GM19099 (cell line): ENCODE results near the gene CYP1B1.

ENCODE experiments used
- POLR2A ChIP-seq: IDR thresholded peaks from 3 replicates; pipeline ENCODE4 v1.6.1; 2011; ENCODE audit warnings: low read depth; ENCODE audit not compliant: insufficient read length; ENCODE audit errors: extremely low read depth

CYP1B1 gene

DNA sequence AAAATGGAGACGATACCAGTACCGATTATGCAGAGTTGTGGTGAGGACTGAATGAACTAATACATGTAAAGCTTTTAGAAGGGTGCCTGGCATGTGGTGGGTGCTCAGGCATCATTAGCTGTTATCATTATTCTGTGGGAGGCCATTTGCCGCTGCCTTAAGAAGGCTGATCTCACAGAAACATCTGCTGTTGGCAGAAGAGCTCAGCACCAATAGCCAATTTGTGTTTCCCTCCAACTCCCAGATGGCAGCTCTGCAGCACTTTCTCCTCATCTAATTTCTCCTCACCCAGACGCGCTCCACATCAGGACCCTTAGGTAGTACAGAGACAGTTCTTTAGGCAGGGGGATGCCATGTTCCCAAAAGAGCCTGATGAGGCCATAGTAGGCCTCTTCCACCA lies 15.8 kb upstream of the CYP1B1 start:
- TF ChIP-seq POLR2A: no peak

DNA sequence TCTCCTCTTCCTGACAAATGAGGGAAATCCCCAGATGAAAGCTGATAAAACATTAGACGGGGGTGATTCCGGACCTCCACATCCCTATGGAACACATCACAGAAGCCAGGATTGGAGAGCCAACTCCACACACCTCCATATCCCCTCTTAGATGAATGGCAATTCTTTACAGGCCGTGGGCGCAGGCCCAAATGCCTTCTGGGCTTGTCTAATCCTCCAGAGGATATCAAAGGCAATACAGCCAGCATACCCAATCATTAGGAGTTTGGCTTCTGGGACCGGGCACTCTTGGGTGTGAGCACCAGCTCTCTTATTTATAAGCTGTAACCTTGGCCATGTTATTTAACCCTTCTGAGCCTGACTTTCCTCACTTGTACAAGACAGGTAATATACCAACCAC lies 15.0 kb upstream of the CYP1B1 start:
- TF ChIP-seq POLR2A: no peak

DNA sequence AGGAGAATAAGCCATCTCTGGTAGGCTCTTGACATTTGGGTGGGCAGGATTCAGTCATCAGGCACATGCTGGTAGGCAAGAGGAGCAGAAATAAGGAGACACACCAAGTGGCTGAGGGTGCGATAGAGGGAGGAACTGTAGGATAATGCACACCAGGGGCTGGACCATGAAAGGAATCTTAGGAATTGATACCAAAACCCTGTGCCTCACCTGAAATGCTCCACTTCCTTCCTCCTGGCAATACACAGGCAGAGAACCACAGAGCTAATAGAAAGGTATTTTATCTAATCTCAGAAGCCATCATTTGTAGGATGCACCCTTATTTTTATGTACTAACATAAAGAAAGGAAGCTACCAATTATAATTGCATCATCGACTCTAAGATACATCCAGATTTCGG lies 4.4 kb upstream of the CYP1B1 start:
- no peak for TF ChIP-seq POLR2A

DNA sequence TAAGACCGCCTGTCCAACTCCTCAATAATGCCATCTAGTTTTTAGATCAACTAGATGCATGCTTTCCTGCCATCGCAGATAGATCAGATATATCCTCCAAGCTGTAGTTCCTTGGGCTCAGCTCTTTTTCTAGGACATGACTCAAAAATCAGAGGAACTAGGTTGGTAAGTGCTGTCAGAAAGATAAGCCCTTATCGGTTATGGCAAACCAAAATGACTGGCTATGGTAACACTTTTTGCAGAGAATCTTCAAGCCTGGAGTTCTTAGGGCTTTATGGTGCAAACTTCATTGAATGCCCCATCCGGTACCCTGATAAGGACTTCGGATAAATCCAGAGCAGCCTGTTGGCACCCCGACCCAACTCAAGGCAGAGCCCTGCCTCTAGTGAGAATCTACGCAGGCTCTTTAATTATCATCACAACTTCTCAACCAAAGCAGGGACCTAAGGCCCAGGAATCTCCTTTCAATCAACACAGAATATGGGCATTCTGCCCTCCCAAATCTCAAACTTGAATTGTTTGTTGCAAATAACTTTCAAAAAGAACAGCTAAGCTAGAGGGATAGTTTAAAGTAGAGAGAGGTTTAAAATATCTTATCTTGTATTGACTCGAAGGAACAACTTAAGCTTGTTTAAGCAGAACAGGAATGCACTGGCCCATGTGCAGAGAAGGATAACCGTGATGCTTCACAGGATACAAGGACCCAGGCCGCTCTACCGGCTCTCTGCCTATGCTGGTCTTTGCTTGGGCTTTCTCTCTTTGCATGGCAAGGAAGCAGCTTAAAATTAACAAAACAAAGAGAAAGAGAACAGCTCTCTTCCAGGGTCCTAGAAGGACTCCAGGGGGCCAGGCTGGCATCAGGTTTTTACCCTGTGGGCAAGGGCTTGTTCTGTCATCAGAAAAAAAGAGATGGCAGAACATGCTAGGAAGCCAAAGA lies 3.4 kb upstream of the CYP1B1 start:
- TF ChIP-seq POLR2A: no peak

DNA sequence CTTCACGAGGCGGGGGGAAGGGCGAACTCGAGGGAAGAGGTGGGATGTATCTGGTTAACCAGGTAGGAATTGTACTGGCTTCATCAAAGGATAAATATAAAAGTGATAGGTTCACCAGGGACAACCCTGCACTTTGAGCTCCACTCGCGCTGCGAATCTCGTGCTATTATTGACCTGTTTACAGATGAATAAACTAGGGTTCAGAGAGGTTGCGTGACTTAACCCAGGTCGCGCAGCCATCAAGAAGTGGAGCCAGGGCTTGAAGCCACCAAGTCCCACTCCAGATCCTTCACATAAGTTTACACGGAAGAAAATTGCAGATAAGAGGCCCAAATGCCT lies 1.4 kb upstream of the CYP1B1 start:
- no peak for TF ChIP-seq POLR2A

DNA sequence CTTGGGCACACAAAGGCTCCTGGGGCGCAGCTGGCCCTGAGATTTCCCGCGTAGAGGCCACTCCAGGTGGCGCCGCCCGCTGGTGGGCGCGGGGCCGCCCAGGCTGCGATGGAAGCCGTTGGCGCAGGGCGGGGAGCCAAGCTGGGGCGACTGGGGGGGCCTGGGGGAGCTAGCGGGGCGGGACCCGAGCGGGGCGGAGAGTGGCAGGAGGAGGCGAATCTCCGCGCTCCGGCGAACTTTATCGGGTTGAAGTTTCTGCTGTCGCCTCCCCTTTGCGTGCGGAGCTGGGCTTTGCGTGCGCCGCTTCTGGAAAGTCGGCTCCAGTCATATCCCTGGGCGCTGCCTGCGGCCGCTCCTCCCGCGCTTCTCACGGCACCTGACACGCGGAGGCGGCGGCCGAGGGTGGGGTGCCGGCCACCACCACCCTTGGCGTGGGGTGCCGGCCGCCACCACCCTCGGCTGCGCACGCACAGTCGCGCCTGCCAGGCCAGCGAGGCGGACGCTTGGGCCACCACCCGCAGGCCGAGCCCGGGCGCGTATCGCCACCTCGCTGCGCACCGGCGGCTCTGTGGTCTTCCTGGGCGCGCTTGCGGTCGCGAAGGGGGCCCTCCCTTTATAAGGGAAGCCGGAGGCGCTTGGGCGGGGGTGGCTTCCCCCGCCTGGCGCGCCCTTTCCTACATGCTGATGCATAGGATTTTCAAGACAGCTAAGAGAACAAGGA lies 919 bp upstream of the CYP1B1 start:
- no peak for TF ChIP-seq POLR2A

DNA sequence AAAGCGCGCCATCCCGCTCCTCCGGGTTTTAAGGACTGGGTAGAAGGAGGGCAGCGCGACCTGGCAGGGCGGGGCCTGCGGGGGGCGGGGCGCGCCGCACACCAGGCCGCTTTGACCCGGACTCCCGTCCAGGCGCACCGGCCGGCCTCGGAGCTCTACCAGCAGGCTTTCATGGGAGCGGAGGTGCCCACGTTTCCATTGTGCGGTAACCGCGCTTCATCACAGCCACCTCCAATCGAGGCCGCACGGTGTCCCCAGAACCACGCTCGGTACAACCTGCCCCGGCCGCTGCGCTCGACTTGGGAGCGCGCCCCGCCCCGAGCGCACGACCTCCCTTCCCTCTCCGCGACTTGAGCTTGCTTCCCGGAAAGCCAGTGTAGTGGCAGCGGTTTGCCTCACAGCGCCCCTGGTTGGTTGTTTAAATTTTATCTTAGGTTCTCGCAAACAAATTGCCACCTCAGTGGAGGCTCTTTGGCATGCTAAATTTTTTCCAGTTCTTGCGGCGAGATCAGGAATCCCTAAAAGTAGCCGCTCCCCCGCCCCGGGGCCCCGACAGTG lies 280 bp upstream of the CYP1B1 start:
- no peak for TF ChIP-seq POLR2A

DNA sequence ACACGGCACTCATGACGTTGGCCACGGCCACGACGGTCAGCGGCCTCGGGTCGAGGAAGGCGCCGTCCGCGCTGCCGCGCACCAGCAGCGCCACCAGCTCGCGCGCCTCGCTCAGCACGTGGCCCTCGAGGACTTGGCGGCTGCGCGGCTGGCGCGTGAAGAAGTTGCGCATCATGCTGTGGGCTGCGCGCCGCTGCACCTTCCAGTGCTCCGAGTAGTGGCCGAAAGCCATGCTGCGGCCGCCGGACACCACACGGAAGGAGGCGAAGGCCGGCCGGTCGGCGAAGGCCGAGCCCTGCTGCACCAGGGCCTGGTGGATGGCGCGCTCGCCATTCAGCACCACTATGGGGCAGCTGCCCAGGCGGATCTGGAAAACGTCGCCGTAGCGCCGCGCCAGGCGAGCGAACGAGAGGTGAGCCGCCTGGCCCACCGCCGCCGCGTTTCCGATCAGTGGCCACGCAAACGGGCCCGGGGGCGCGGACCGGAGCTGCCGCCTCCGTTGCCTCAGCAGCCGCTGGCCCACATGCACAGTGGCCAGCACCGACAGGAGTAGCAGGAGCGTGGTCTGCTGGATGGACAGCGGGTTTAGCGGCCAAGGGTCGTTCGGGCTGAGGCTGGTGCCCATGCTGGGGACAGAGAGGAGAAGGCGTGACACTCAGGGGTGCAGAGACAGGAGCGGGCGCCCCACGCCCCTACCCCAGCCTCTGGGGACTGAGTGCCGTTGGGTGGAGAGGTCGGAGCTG lies 1.0 kb downstream of the CYP1B1 start:
- TF ChIP-seq POLR2A: no peak

DNA sequence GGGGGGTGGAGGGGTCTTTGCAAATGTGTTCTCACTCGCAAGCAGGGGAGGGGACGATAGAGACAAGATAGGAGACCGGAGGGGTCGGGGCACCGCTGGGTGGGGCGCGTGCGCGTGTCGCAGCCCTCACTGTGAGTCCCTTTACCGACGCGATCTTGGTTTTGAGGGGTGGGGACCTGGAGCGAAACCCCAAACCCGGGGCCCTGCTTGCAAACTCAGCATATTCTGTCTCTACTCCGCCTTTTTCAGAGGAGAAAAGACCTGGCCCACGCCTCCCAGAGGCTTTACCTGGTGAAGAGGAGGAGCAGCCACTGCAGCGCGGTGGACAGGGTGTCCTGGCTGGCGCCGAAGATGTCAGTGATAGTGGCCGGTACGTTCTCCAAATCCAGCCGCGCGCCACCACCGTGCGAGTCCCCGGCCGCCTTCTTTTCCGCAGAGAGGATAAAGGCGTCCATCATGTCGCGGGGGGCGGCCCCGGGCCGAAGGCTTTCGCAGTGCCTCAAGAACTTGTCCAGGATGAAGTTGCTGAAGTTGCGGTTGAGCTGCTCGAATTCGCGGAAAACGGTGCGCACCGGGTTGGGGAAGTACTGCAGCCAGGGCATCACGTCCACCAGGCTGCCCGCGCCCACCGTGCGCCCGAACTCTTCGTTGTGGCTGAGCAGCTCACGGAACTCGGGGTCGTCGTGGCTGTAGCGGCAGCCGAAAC lies 1.7 kb downstream of the CYP1B1 start:
- TF ChIP-seq POLR2A: no peak

DNA sequence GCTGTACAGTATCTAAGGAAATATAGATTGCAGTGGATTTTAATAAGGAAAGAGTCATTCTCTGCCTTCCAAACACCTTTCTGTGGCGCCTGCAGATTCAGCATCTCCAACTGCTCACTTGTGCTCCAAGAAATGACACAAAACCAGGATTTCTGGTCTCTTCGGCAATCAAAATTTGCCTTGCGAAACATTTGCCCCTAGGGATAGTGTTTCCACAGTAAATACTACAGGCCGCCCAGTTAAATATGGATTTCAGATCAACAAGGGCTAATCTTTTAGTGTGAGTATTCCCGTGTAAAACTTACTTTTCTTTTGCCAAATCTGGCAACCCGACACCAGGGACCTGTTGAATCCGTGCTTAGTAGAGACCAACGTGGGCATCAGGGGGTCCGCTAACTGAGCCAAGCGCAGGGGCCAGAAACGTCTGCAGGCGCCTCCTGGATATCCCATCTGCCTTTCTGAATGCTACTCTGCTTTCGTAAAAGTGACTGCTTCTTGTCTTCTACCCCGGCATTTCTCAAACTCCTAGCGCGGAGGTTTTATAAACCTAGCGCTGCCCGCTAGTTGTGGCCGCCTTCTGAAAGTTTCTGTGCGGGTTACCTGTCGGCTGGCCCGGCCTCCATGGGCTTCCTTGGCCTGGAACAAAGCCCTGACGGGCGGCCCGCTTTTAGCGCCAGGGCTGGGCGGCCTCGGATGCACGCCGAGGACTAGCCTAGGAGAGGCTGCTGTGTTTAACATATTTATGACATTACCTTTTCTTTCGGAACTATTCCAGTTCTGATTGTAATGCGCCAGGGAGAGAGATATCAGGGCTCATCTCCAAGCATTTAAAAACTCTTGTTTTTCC lies 2.5 kb downstream of the CYP1B1 start:
- no peak for TF ChIP-seq POLR2A

DNA sequence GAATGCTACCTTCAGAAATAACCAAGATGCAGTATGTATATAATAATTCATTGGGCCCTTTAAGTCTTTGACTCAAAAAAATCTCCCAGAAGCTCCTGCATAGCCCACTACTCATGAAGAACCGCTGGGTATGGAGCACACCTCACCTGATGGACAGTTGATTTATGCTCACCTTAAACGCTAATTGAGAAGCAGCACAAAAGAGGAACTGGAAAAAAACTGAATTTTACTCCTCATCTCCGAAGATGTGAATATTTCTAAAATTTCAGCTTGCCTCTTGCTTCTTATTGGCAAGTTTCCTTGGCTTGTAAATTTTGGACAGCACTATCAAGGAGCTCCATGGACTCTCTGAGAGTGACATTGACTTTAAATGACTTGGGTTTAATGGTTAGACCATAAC lies 5.5 kb downstream of the CYP1B1 start:
- TF ChIP-seq POLR2A: no peak

DNA sequence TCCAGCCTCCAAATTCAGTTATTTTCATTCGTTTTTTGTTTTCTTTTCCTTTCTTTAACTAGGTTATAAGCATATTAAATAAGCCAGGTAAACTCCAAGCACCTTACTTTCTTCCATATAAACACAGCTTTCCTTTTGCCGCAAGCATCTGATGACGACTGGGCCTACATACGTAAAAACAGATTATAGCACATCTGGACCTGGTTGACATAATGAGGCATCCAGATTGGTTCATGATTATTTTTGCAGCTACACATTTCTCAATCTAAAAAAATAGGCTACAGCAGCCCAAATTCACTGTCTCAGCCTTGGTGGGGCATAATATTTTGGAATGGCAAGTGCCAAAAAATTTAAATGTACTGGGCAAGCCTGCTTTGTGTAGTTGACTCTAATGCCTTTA lies 7.7 kb downstream of the CYP1B1 start:
- TF ChIP-seq POLR2A: no peak

DNA sequence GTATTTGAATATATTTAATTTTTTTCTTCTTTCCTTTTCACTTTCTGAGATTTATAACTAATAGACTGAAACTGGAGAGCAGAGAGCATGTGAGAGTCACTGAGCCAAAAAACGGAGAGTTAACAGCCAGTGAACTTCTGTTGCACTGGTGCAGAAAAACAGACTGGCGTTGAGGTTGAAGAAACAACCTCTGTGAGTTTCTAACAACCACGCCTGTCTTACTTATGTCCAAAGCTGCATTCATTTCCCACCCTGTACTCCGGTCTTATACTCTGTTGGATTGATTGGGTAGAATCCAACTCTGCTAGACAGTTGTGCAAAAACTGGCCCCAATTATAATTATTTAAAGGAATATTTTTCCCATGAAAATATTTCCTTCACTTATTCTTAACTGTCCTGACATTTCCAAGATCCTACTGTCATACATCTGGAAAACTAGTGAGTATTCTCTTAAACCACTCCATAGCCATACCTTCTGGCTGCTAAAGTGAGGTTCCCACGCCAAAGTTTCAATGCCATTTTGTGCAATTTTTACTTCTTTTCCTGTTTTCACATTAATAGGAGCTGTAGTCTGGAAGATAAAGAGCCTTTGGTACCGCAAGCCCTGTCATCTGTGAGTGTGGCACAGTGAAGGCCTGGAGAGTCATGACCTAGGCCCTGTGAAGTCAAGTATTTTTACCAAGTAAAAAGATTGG lies 9.4 kb downstream of the CYP1B1 start:
- TF ChIP-seq POLR2A: no peak
